ENCODE results near the gene SDK2.

The SDK2 gene

DNA sequence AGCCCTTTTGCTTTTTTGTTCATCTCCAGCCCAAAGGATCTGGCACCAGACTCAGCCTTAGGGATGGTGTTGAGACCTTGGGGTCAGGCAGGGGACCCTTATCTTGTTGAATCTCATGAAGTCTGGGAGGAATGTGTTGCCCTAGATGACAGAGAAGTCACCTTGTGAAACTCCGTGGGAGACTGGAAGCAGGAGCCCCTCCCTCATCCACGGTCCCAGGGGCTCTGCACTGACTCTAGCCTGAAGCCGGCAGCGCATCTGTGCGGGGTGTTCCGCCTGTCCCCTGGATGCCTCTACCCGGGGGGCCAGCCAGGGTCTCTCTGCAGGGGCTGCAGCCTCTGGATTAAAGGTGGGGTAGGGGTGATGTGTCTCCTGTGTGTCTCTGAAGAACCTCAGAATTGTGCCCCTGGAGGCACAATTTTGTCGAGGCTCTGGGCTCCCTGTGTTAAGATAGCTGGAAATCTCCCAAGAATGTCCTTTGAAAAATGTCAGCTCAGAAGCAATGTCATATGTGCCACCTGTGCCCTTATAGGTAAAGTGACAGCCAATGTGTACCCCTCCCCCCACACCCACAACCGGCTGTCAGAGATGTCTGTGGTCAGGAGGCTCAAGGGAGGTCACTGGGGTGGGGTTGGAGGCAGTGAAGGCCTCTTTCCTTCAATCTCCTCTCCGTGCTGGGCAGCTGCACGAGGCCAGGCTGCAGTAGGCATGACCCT is 300.3 kb downstream of the SDK2 start:
- H3K27me3 ChIP-seq (ENCODE audit: control insufficient read depth, low read length): no peaks in the 10 kb centered on the region
- H3K4me1 ChIP-seq (ENCODE audit: control insufficient read depth, low read length): no peaks in the 10 kb centered on the region
- no peaks in the 10 kb centered on the region for H3F3A ChIP-seq (ENCODE audit: control insufficient read depth, insufficient read depth)
- TF ChIP-seq EZH2phosphoT487 (IDR thresholded peaks at IDR 0.05; ENCODE audit: borderline replicate concordance, low read length): no peak
- H3K27ac ChIP-seq (ENCODE audit: low read depth, low read length): no peak overlapping the region
- H3K4me3 ChIP-seq (ENCODE audit: low read length): no peak overlapping the region
- no peaks in the 10 kb centered on the region for H3K9me2 ChIP-seq (replicated peaks; ENCODE audit: control insufficient read depth, low read length)
- no peaks in the 10 kb centered on the region for H3K9me3 ChIP-seq (ENCODE audit: control insufficient read depth, insufficient read depth, low read length)
- H3K79me2 ChIP-seq (ENCODE audit: control insufficient read depth, low read length): no peaks in the 10 kb centered on the region
- H3K4me2 ChIP-seq (ENCODE audit: low read length): no peak overlapping the region
- H3K36me3 ChIP-seq (ENCODE audit: control insufficient read depth, low read length): no peaks in the 10 kb centered on the region
- H4K20me1 ChIP-seq (ENCODE audit: control insufficient read depth, insufficient read depth, low read depth, low read length): no peaks in the 10 kb centered on the region

DNA sequence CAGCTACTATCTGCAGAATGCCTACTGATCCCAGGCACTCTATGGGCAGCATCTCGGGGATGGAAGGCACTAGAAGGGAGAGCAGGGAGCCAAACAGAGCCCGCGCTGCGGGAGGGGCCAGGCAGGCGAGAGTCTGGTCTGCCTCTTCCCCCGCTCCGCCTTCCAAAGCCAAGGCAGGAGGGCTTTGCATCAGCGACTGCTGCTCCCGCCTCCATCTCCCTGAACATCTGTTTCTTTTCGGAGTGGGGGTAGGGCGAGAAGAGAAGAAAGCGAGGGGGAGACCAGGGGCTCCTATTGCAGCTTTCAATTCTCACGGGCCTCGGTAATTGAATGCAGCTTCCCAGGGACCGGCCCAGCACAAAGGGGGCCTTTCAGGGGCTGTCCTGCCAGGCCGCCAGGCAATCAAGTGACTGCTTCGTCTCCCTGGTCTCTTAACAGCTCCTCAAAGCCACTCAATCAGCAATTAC is 301.0 kb downstream of the SDK2 start:
- no peaks in the 10 kb centered on the region for H3K9me3 ChIP-seq (ENCODE audit: control insufficient read depth, insufficient read depth, low read length)
- H4K20me1 ChIP-seq (ENCODE audit: control insufficient read depth, insufficient read depth, low read depth, low read length): no peaks in the 10 kb centered on the region
- H3K27me3 ChIP-seq (ENCODE audit: control insufficient read depth, low read length): no peaks in the 10 kb centered on the region
- TF ChIP-seq EZH2phosphoT487 (IDR thresholded peaks at IDR 0.05; ENCODE audit: borderline replicate concordance, low read length) (no peak), CTCF (IDR thresholded peaks at IDR 0.05; ENCODE audit: low read depth, low read length, poor library complexity, severe bottlenecking) (no peak)
- H3F3A ChIP-seq (ENCODE audit: control insufficient read depth, insufficient read depth): no peaks in the 10 kb centered on the region
- H3K79me2 ChIP-seq (ENCODE audit: control insufficient read depth, low read length): no peaks in the 10 kb centered on the region
- H3K9me2 ChIP-seq (replicated peaks; ENCODE audit: control insufficient read depth, low read length): no peaks in the 10 kb centered on the region
- no peak overlapping the region for H3K4me2 ChIP-seq (ENCODE audit: low read length)
- no peaks in the 10 kb centered on the region for H3K36me3 ChIP-seq (ENCODE audit: control insufficient read depth, low read length)
- no peaks in the 10 kb centered on the region for H3K4me1 ChIP-seq (ENCODE audit: control insufficient read depth, low read length)
- H3K27ac ChIP-seq (ENCODE audit: low read depth, low read length): no peak overlapping the region
- H3K4me3 ChIP-seq (ENCODE audit: low read length): no peak overlapping the region

DNA sequence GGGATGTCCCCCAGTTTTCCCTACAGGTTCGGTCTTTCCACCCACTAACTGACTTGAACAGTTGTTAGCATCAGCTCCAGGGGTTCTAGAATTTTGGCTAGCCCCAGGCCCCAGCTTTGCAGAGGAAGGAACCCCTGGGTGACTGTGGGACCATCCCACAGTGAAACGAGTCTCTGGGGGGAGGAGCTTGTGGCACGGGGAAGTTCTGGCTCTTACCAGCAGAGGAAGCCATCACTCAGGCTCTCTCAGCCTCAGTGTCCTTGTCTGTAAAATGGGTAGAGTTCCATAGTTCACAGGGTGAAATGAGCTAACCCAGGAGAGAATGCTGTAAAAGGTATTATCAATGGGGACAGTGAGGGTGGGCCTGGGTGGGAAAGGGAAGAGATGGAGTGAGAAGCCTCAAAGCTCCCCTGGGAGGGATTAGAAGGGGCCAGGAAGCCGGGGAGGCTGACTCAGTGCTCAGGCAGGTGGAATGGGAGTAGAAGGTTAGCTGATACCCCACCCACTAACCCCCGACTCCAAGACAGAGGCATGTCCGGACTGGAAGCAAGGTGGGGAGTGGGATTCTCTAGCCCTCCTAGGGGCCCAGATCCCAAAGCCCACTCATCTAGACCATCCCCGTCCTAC is 301.6 kb downstream of the SDK2 start:
- Histone ChIP-seq H3K4me1 (ENCODE audit: control insufficient read depth, low read length) (no peaks in the 10 kb centered on the region), H3K36me3 (ENCODE audit: control insufficient read depth, low read length) (no peaks in the 10 kb centered on the region), H3F3A (ENCODE audit: control insufficient read depth, insufficient read depth) (no peaks in the 10 kb centered on the region), H3K27ac (ENCODE audit: low read depth, low read length) (no peak overlapping the region), H3K79me2 (ENCODE audit: control insufficient read depth, low read length) (no peaks in the 10 kb centered on the region), H3K4me2 (ENCODE audit: low read length) (no peak overlapping the region), H3K9me3 (ENCODE audit: control insufficient read depth, insufficient read depth, low read length) (no peaks in the 10 kb centered on the region), H4K20me1 (ENCODE audit: control insufficient read depth, insufficient read depth, low read depth, low read length) (no peaks in the 10 kb centered on the region), H3K4me3 (ENCODE audit: low read length) (no peak overlapping the region), H3K9me2 (replicated peaks; ENCODE audit: control insufficient read depth, low read length) (no peaks in the 10 kb centered on the region), H3K27me3 (ENCODE audit: control insufficient read depth, low read length) (no peaks in the 10 kb centered on the region)
- TF ChIP-seq EZH2phosphoT487 (IDR thresholded peaks at IDR 0.05; ENCODE audit: borderline replicate concordance, low read length): no peak
- TF ChIP-seq CTCF (IDR thresholded peaks at IDR 0.05; ENCODE audit: low read depth, low read length, poor library complexity, severe bottlenecking): no peak

- no peak overlapping the region for H3K4me3 ChIP-seq (ENCODE audit: low read length)
- no peaks in the 10 kb centered on the region for H4K20me1 ChIP-seq (ENCODE audit: control insufficient read depth, insufficient read depth, low read depth, low read length)
- H3K9me2 ChIP-seq (replicated peaks; ENCODE audit: control insufficient read depth, low read length): no peaks in the 10 kb centered on the region
- H3K4me2 ChIP-seq (ENCODE audit: low read length): no peak overlapping the region
- TF ChIP-seq CTCF (IDR thresholded peaks at IDR 0.05; ENCODE audit: low read depth, low read length, poor library complexity, severe bottlenecking) (no peak), EZH2phosphoT487 (IDR thresholded peaks at IDR 0.05; ENCODE audit: borderline replicate concordance, low read length) (no peak)
- H3K27ac ChIP-seq (ENCODE audit: low read depth, low read length): no peak overlapping the region
- H3F3A ChIP-seq (ENCODE audit: control insufficient read depth, insufficient read depth): no peaks in the 10 kb centered on the region
- H3K27me3 ChIP-seq (ENCODE audit: control insufficient read depth, low read length): no peaks in the 10 kb centered on the region
- no peaks in the 10 kb centered on the region for H3K36me3 ChIP-seq (ENCODE audit: control insufficient read depth, low read length)
- H3K4me1 ChIP-seq (ENCODE audit: control insufficient read depth, low read length): no peaks in the 10 kb centered on the region
- no peaks in the 10 kb centered on the region for H3K9me3 ChIP-seq (ENCODE audit: control insufficient read depth, insufficient read depth, low read length)
- no peaks in the 10 kb centered on the region for H3K79me2 ChIP-seq (ENCODE audit: control insufficient read depth, low read length)
Observed at GRCh38 chr17:73342050-73342522, 302.2 kb downstream of the SDK2 start.

Measured in DOHH2 (cell line).